CD4-positive, alpha-beta T cell (primary cell): ENCODE results near the gene RALGAPA1. TPM values are rescaled to one million over a fixed set of nuclear protein-coding genes. Genes with fewer than 3 reads are reported as not detected.

ENCODE experiments used
- ATAC-seq: fragments of 200-7000 bp; cut with Tn5 transposase; one replicate; pipeline ENCODE4 v1.10.0; 2022; ENCODE audit warnings: mild to moderate bottlenecking; ENCODE audit not compliant: poor library complexity
- CTCF ChIA-PET: fragments of 350-600 bp; sonication (Branson Sonifier 250); formaldehyde crosslinking; loops from one replicate; lab custom pipeline; 2021; ENCODE audit warnings: antibody characterized with exemption, inconsistent platforms; lab: Charles Lee
- POLR2A ChIA-PET: fragments of 350-600 bp; sonication (Branson Sonifier 250); formaldehyde crosslinking; loops from one replicate; lab custom pipeline; 2021; ENCODE audit warnings: antibody characterized with exemption, inconsistent platforms; lab: Charles Lee
- DNase-seq, 14 experiments: peaks; one replicate each; pipeline ENCODE4 v3.0.0-alpha.2; 2013 to 2020; ENCODE audit warnings: mixed read lengths in 2 of 14
- H3K27ac ChIP-seq, 2 donors: one replicate each; pipeline versions ENCODE4 v1.5.1 to v1.7.0; 2013; ENCODE audit warnings: low read length in 2 of 2, low read depth in 1 of 2, mild to moderate bottlenecking in 1 of 2
- H3K27me3 ChIP-seq, 2 experiments: 1 replicate in 1 of 2; 2 replicates in 1 of 2; pipeline versions ENCODE4 v1.6.1 to v1.7.0; 2013; ENCODE audit warnings: low read length in 2 of 2, control low read depth in 1 of 2, mild to moderate bottlenecking in 1 of 2, moderate library complexity in 1 of 2; ENCODE audit not compliant: insufficient read depth in 2 of 2, control insufficient read depth in 1 of 2
- H3K36me3 ChIP-seq: one replicate; pipeline ENCODE4 v1.6.1; 2013; ENCODE audit warnings: low read length, control low read depth; ENCODE audit not compliant: insufficient read depth
- H3K4me1 ChIP-seq: one replicate; pipeline ENCODE4 v1.6.1; 2013; ENCODE audit warnings: low read length, control low read depth; ENCODE audit not compliant: insufficient read depth
- H3K4me3 ChIP-seq: one replicate; pipeline ENCODE4 v1.5.1; 2013; ENCODE audit warnings: mild to moderate bottlenecking, low read length, moderate library complexity
- H3K9me3 ChIP-seq, 2 experiments: 1 replicate in 1 of 2; 2 replicates in 1 of 2; pipeline versions ENCODE4 v1.6.1 to v1.7.0; 2013; ENCODE audit warnings: low read length in 2 of 2, mild to moderate bottlenecking in 2 of 2, control low read depth in 1 of 2, moderate library complexity in 1 of 2; ENCODE audit not compliant: control insufficient read depth in 1 of 2, insufficient read depth in 1 of 2
- H3K27ac Mint-ChIP-seq: one replicate; pipeline ENCODE4 v1.8.0; 2020; ENCODE audit warnings: mixed read lengths
- H3K27me3 Mint-ChIP-seq: one replicate; pipeline ENCODE4 v1.8.0; 2021; ENCODE audit warnings: mixed read lengths
- H3K36me3 Mint-ChIP-seq: one replicate; pipeline ENCODE4 v1.8.0; 2021; ENCODE audit warnings: low read depth, mixed read lengths
- H3K4me1 Mint-ChIP-seq: one replicate; pipeline ENCODE4 v1.8.0; 2021; ENCODE audit warnings: low read depth, mixed read lengths
- H3K4me3 Mint-ChIP-seq: one replicate; pipeline ENCODE4 v1.8.0; 2020; ENCODE audit warnings: mild to moderate bottlenecking, mixed read lengths
- H3K9me3 Mint-ChIP-seq: one replicate; pipeline ENCODE4 v1.8.0; 2020; ENCODE audit warnings: mixed read lengths
- intact Hi-C, 2 experiments: fragments of 100-400 bp; cut with DNase I in 1 of 2; cut with micrococcal nuclease in 1 of 2; formaldehyde crosslinking; loops; one replicate each; pipeline versions ENCODE4 v1.15.1 to v1.9.0; 2023 to 2025; cut with DNase I, micrococcal nuclease
- total RNA-seq, 174 experiments: library from RNA in 2 of 174; stranded (reverse) in 2 of 174; gene quantifications; one replicate each; pipeline ENCODE4 v1.2.3 and lab custom pipeline; 2021 to 2026
- TF ChIP-seq, protein P1 (sequence below): fragments of 200-600 bp; IDR thresholded peaks from one replicate; pipeline ENCODE4 v1.8.0; 2022; ENCODE audit warnings: antibody characterized with exemption, mild to moderate bottlenecking

Gene RALGAPA1
- total RNA-seq, 2 experiments from 2014 or later = 72.0 to 75.5 TPM

DNA sequence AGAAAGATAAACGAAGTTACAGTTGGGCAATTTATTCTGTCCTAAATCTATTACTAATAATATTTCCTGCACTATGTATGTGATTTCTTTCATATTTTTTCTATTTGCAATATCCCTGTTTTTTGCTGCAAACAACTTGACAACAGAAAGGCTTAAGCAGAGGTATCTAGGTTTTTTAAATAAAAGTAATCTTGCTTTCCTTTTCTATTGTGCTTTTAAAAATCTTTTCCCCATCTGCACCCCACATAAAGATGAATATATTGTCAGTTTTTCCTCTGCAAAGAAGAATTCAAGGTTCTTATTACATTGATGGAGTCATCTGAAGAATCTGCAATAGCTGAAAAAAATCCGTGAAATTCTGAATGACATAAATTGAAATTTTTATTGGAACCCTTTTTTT is 502 bp upstream of the RALGAPA1 start:
- H3K4me3 ChIP-seq = peak overlapping the region; percentile 85
- intact Hi-C loops = loop anchor here (1.0 to 10.0 kb wide), 6 partner anchors 17 to 1275 kb away; partner anchors contain the start of genes BRMS1L (in 1 of the 2), EAPP (in 1 of the 2), NFKBIA (in 1 of the 2) and PPP2R3C (in 1 of the 2)
- TF ChIP-seq, protein P1, sequence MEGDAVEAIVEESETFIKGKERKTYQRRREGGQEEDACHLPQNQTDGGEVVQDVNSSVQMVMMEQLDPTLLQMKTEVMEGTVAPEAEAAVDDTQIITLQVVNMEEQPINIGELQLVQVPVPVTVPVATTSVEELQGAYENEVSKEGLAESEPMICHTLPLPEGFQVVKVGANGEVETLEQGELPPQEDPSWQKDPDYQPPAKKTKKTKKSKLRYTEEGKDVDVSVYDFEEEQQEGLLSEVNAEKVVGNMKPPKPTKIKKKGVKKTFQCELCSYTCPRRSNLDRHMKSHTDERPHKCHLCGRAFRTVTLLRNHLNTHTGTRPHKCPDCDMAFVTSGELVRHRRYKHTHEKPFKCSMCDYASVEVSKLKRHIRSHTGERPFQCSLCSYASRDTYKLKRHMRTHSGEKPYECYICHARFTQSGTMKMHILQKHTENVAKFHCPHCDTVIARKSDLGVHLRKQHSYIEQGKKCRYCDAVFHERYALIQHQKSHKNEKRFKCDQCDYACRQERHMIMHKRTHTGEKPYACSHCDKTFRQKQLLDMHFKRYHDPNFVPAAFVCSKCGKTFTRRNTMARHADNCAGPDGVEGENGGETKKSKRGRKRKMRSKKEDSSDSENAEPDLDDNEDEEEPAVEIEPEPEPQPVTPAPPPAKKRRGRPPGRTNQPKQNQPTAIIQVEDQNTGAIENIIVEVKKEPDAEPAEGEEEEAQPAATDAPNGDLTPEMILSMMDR = no peak

DNA sequence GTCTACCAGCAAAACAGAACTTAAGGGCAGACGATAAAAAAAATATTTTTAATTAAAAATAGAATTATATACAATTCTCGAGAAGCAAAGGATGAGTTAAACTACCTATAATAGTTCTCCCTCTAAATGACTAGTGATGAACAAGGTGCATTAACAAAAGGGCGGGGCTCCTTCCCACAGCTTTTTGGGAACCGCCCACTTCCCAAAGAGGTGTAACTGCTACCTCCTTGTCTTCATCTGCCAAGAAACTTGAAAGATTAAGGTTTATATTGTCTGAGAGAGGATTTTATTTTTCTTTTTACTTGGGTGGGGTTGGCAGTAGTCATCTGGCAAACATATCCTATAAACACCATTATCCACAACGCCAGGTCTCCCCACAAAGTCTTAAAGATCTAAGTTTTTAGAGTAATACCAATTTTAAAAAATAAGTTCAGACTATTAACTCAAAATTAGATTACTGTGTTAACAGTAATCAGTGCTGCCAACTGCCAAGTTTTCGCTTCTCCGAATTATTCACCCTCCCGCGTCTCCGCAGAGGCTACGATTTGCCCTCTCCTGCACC is 938 bp downstream of the RALGAPA1 start:
- ChIA-PET CTCF (interaction anchor here (1.0 to 2.9 kb wide), 2 partner anchors 10 to 90 kb away, joined by 3 to 12 read pairs; no protein-coding TSS in a partner anchor), POLR2A (interaction anchor here (4.0 kb wide), 1 partner anchor 18 kb away, joined by 42 read pairs; the partner anchor contains the start of gene BRMS1L)
- H3K4me1 ChIP-seq = peaks cover 17% of the 10 kb centered on the region
- DNase-seq = peak in 6 of 14 experiments; percentile 15 to 53 (median 40)
- peaks cover 5% of the 10 kb centered on the region for H3K36me3 ChIP-seq
- peaks cover 44% of the 10 kb centered on the region for H3K4me1 Mint-ChIP-seq
- H3K4me3 Mint-ChIP-seq = peak overlapping the region; percentile 99
- H3K36me3 Mint-ChIP-seq = peaks cover 12% of the 10 kb centered on the region
- intact Hi-C loops = loop anchor here (2.0 to 10.0 kb wide), 5 partner anchors 41 to 1273 kb away; partner anchors contain the start of genes EAPP (in 1 of the 2), NFKBIA (in 1 of the 2), PPP2R3C (in 1 of the 2) and PRORP (in 1 of the 2)
- peak overlapping the region; percentile 75 to 88 for H3K27ac ChIP-seq
- H3K9me3 Mint-ChIP-seq = no peaks in the 10 kb centered on the region
- H3K4me3 ChIP-seq = peak overlapping the region; percentile 85
- no peak for ATAC-seq
- no peaks in the 10 kb centered on the region for H3K9me3 ChIP-seq
- TF ChIP-seq, protein P1 = no peak
- peak overlapping the region; percentile 88 for H3K27ac Mint-ChIP-seq
- H3K27me3 ChIP-seq = no peaks in the 10 kb centered on the region
- no peaks in the 10 kb centered on the region for H3K27me3 Mint-ChIP-seq

More for the DNA sequence above, 502 bp upstream of the RALGAPA1 start:
- ATAC-seq = no peak
- ChIA-PET POLR2A (interaction anchor here (1.0 to 4.0 kb wide), 3 partner anchors 8 to 511 kb away, joined by 4 to 42 read pairs (median 4); partner anchors contain the start of genes BRMS1L and MBIP), CTCF (interaction anchor here (1.1 to 1.3 kb wide), 3 partner anchors 12 to 200 kb away, joined by 3 to 7 read pairs (median 6); partner anchors contain the start of gene BRMS1L)
- Histone ChIP-seq H3K9me3 (no peaks in the 10 kb centered on the region), H3K4me1 (peaks cover 12% of the 10 kb centered on the region), H3K27ac (peak overlapping the region; percentile 75 to 88), H3K36me3 (peaks cover 2% of the 10 kb centered on the region), H3K27me3 (no peaks in the 10 kb centered on the region)
- Mint-ChIP-seq H3K27me3 (no peaks in the 10 kb centered on the region), H3K27ac (peak overlapping the region; percentile 88), H3K4me1 (peaks cover 42% of the 10 kb centered on the region), H3K9me3 (no peaks in the 10 kb centered on the region), H3K4me3 (peak overlapping the region; percentile 99), H3K36me3 (peaks cover 11% of the 10 kb centered on the region)
- DNase-seq = no peak

DNA sequence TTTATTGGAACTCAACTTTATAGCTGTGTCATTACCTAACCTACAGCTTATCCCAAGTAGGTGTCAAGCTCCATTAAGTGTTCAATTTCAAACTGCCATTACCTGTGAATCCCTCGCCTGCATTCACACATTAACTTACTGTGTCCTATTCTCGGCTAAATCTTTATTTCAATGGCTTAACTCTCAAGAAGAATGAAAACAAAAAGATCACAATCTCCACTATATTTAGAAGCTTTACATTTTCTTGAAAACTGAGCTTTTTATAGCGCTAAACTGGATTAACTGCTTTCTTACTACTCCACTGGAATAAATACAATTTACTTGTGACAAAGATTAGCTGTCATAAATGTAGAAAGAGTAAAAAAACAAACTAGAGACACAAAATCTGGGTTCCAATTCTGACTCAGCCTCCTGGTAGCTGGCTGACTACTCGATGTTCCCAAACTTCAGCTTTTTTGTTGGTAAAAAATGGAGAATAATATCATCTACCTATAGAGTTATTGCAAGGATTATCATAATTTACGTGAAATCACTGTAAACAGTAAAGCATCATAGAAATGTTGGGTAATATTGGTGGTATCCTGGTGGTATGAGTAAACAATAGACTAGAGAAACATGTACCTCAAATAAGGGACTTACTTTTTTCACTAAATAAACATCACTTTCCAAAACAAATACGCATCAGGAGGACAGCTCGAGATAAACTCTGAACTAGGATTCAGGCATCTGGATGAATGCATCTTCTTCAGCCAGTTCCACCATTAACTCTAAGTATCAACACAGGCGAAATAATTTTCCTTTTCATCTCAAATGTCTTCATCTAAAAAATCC is 1.7 kb downstream of the RALGAPA1 start:
- DNase-seq = no peak
- ChIA-PET CTCF (interaction anchor here (0.6 to 2.9 kb wide), 3 partner anchors 11 to 368 kb away, joined by 3 to 12 read pairs (median 5); no protein-coding TSS in a partner anchor), POLR2A (interaction anchor here (4.0 kb wide), 1 partner anchor 19 kb away, joined by 42 read pairs; the partner anchor contains the start of gene BRMS1L)

More for the DNA sequence above, 1.7 kb downstream of the RALGAPA1 start:
- Mint-ChIP-seq H3K4me3 (peak overlapping the region; percentile 99), H3K4me1 (peaks cover 50% of the 10 kb centered on the region), H3K9me3 (no peaks in the 10 kb centered on the region), H3K36me3 (peaks cover 20% of the 10 kb centered on the region), H3K27ac (peak overlapping the region; percentile 88), H3K27me3 (no peaks in the 10 kb centered on the region)
- H3K27me3 ChIP-seq = no peaks in the 10 kb centered on the region
- intact Hi-C loops = loop anchor here (5.0 to 10.0 kb wide), 4 partner anchors 40 to 1273 kb away; partner anchors contain the start of genes EAPP (in 1 of the 2), NFKBIA (in 1 of the 2), PPP2R3C (in 1 of the 2) and PRORP (in 1 of the 2)
- peaks cover 5% of the 10 kb centered on the region for H3K36me3 ChIP-seq
- H3K27ac ChIP-seq = no peak overlapping the region
- H3K9me3 ChIP-seq = no peaks in the 10 kb centered on the region
- no peak overlapping the region for H3K4me3 ChIP-seq
- TF ChIP-seq, protein P1 = no peak
- peaks cover 17% of the 10 kb centered on the region for H3K4me1 ChIP-seq
- ATAC-seq = no peak
